Measurements from ENCODE around the gene DVL2.

Gene DVL2

GRCh38 chr17:7222093-7222971 lies 12.0 kb downstream of the DVL2 start:
- Histone ChIP-seq H3K27ac (peak overlapping the region in 1 of 2 donors; percentile 99), H3K4me3 (no peak overlapping the region)
- TF ChIP-seq, protein P1, sequence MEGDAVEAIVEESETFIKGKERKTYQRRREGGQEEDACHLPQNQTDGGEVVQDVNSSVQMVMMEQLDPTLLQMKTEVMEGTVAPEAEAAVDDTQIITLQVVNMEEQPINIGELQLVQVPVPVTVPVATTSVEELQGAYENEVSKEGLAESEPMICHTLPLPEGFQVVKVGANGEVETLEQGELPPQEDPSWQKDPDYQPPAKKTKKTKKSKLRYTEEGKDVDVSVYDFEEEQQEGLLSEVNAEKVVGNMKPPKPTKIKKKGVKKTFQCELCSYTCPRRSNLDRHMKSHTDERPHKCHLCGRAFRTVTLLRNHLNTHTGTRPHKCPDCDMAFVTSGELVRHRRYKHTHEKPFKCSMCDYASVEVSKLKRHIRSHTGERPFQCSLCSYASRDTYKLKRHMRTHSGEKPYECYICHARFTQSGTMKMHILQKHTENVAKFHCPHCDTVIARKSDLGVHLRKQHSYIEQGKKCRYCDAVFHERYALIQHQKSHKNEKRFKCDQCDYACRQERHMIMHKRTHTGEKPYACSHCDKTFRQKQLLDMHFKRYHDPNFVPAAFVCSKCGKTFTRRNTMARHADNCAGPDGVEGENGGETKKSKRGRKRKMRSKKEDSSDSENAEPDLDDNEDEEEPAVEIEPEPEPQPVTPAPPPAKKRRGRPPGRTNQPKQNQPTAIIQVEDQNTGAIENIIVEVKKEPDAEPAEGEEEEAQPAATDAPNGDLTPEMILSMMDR (IDR thresholded peaks at IDR 0.05) = no peak
- no peak for DNase-seq (ENCODE audit: low spot score)

GRCh38 chr17:7221278-7222092 lies 12.8 kb downstream of the DVL2 start:
- H3K27ac ChIP-seq = peak overlapping the region; percentile 98 to 99
- TF ChIP-seq, protein P1 (IDR thresholded peaks at IDR 0.05) = no peak
- H3K4me3 ChIP-seq = peak overlapping the region; percentile 95
- DNase-seq (ENCODE audit: low spot score) = no peak

DNA sequence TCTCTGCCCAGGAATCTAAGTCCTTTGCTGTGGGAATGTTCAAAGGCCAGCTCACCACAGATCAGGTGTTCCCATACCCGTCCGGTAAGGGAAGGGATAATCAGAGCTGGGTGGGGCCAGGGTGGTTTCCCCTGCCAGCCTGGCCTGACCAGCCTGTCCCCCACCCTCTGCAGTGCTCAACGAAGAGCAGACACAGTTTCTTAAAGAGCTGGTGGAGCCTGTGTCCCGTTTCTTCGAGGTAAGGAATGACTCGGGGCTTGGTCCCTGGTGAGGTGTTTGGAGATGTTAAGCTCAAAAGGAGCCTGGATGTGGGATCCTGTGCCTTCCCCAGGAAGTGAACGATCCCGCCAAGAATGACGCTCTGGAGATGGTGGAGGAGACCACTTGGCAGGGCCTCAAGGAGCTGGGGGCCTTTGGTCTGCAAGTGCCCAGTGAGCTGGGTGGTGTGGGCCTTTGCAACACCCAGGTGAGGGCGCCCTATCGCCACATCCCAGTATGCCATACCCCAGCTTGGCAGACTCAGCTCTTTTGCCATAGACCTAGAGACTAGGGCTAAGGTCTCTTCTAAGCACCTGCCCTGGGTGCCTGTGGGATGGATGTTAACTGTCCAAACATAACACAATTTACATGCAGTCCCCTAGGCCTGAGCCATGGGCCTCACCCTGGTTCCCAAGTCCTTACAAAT lies 13.6 kb downstream of the DVL2 start:
- Histone ChIP-seq H3K4me3 (peak overlapping the region; percentile 95), H3K27ac (peak overlapping the region; percentile 98 to 99)
- TF ChIP-seq, protein P1 (IDR thresholded peaks at IDR 0.05) = no peak
- DNase-seq (ENCODE audit: low spot score) = no peak

DNA sequence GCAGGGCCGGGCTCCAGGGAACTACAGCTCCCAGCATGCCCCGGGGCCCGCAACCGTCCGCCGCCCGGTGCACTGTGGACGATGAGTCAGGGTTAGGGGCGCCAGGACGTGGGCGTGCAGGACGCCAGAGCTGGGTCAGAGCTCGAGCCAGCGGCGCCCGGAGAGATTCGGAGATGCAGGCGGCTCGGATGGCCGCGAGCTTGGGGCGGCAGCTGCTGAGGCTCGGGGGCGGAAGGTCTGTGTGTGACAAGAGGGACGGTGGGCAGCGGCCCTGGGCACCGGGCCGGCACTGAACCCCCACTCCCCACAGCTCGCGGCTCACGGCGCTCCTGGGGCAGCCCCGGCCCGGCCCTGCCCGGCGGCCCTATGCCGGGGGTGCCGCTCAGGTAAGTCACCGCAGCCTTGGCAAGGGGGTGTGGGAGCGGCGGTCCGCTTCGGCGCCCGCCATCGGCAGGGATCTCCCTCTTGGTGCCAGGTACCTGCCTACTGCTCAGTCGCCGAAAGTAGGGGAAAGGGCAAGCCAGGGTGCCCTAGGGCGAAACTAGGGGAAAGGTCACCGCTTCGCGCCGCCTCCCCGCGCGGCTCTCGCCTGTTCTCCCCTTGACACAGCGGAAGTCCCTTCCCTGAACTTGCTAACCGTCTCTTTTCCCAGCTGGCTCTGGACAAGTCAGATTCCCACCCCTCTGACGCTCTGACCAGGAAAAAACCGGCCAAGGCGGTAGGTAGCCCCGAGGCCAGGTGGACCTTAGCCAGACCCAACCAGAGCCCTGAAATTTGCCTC lies 14.3 kb downstream of the DVL2 start, which contains the start of the genes ACADVL and DLG4:
Gene ACADVL (plus strand): TSS at position 127 of the 781 bp plus-strand sequence. CDS start 47 bp downstream, at position 174.
Gene DLG4 (minus strand): TSS at position 25 of the 781 bp plus-strand sequence.
- H3K27ac ChIP-seq = peak within 1 kb of the TSS; percentile 98 to 99
- peak within 1 kb of the TSS; percentile 95 for H3K4me3 ChIP-seq
- peak; percentile 96 for DNase-seq (ENCODE audit: low spot score)
- TF ChIP-seq, protein P1 (IDR thresholded peaks at IDR 0.05) = no peak

DNA sequence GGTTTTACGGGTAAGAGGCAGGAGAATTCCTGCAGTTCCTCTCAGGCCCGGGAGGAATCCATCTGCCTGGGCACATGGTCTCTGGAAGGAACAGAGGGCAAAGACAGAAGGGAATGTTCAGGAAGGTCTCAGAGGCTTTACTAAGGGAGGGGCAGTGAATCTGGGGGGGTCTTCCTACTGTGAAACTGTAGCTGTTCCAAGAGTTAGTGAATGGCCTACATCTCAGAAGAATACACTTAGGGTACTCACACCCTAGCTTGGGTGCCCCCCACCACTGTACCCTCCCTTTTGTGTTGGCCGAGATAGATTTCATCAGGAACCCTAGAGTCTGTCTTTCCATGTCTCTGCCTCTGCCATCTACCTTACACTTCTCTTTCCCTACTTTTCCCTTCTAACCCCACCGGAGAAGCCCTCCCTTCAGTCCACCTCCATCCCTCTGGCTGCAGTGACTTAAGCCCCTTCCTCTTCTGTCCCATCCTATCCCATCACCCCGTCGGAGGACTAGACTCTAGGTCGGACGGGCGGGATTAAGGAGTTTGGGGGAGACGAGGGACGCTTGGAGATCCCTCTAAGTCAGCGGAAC lies 15.0 kb downstream of the DVL2 start:
- DNase-seq (ENCODE audit: low spot score) = no peak
- TF ChIP-seq, protein P1 (IDR thresholded peaks at IDR 0.05) = no peak
- H3K4me3 ChIP-seq = peak overlapping the region; percentile 95
- H3K27ac ChIP-seq = peak overlapping the region; percentile 98 to 99

GRCh38 chr17:7218758-7219157 lies 15.6 kb downstream of the DVL2 start:
- H3K27ac ChIP-seq = peak overlapping the region; percentile 98 to 99
- no peak for DNase-seq (ENCODE audit: low spot score)
- TF ChIP-seq, protein P1 (IDR thresholded peaks at IDR 0.05) = no peak
- no peak overlapping the region for H3K4me3 ChIP-seq

Measured in coronary artery (tissue), 2 donors.